ENCODE results near the gene NUDT4. TPM values are rescaled to one million over a fixed set of nuclear protein-coding genes. Genes with fewer than 3 reads are reported as not detected.

The NUDT4 gene
- total and polyA plus RNA-seq, 2 of the 8 experiments (the other 6 are each of a cell fraction or from before 2014, with no cell fraction given) = 17.3 to 71.7 TPM

GRCh38 chr12:93448796-93449195 is 71.1 kb downstream of the NUDT4 start:
- Histone ChIP-seq H4K20me1 (replicated peaks in 1 of 2; ENCODE audit: control insufficient read depth in 1 of 2, insufficient read depth in 2 of 2, low read length in 2 of 2) (no peaks in the 10 kb centered on the region), H2AFZ (ENCODE audit: low read length) (no peak overlapping the region), H2BK20ac (ENCODE audit: low read length) (no peak overlapping the region), H2BK12ac (ENCODE audit: low read depth, low read length) (no peak overlapping the region), H3K79me2 (ENCODE audit: control insufficient read depth in 1 of 2, insufficient read depth in 2 of 2, low read length in 2 of 2) (no peaks in the 10 kb centered on the region), H3K4me2 (ENCODE audit: insufficient read depth in 1 of 2, low read depth in 2 of 2, low read length in 2 of 2) (no peak overlapping the region), H4K8ac (ENCODE audit: extremely low read depth, insufficient read depth, low read length) (no peak overlapping the region), H3K36me3 (ENCODE audit: control insufficient read depth in 2 of 4, insufficient read depth in 4 of 4, low read length in 3 of 4) (no peaks in the 10 kb centered on the region), H3K23ac (ENCODE audit: insufficient read length) (no peak overlapping the region), H3K79me1 (ENCODE audit: low read depth, low read length) (no peaks in the 10 kb centered on the region), H2BK15ac (ENCODE audit: low read length) (no peak overlapping the region), H3K4ac (replicated peaks; ENCODE audit: insufficient read length, low read depth, low read length) (no peak overlapping the region), H3K4me1 (replicated peaks in 1 of 4; ENCODE audit: control insufficient read depth in 3 of 4, insufficient read depth in 4 of 4, low read length in 3 of 4) (no peaks in the 10 kb centered on the region), H2BK120ac (replicated peaks; ENCODE audit: low read depth, low read length) (no peak overlapping the region), H3K4me3 (ENCODE audit: extremely low read depth in 1 of 4, insufficient read depth in 2 of 4, low read depth in 3 of 4, low read length in 4 of 4) (no peak overlapping the region), H3K27ac (ENCODE audit: low read depth, low read length) (no peak overlapping the region), H4K91ac (replicated peaks; ENCODE audit: insufficient read length, low read length) (no peak overlapping the region), H4K5ac (ENCODE audit: insufficient read length, low read depth, low read length) (no peak overlapping the region), H2AK5ac (ENCODE audit: low read depth, low read length) (no peak overlapping the region), H2BK5ac (ENCODE audit: low read depth, low read length) (no peak overlapping the region), H3K18ac (ENCODE audit: extremely low read depth, low read length) (no peak overlapping the region), H3K23me2 (ENCODE audit: low read depth, low read length) (no peaks in the 10 kb centered on the region; the same call in 1 of the 2 replicates), H3K9me3 (ENCODE audit: insufficient read depth in 2 of 2, low read depth in 1 of 2, low read length in 1 of 2) (no peaks in the 10 kb centered on the region), H3K56ac (replicated peaks; ENCODE audit: insufficient read length, low read depth, low read length) (no peak overlapping the region), H3K27me3 (replicated peaks in 1 of 4; ENCODE audit: control insufficient read depth in 3 of 4, extremely low read depth in 1 of 4, insufficient read depth in 3 of 4, low read length in 3 of 4) (no peaks in the 10 kb centered on the region), H3K14ac (ENCODE audit: insufficient read length) (no peak overlapping the region), H3K9ac (replicated peaks in 1 of 4; ENCODE audit: extremely low read depth in 1 of 4, low read depth in 3 of 4, low read length in 3 of 4) (no peak overlapping the region)
- POLR2A ChIA-PET (ENCODE audit: partially characterized antibody) = no interaction called here
- no peak for FAIRE-seq
- 90% methylated on average over 5 of the region's 5 CpGs; no CpG with 5 or more reads in 1 of the 2 experiments for WGBS, 2 experiments (ENCODE audit: extremely low coverage in 1 of 2, insufficient coverage in 1 of 2, insufficient read length in 1 of 2, insufficient replicate concordance in 2 of 2, low coverage in 1 of 2, low lambda C conversion rate in 2 of 2, missing lambda C conversion rate in 1 of 2)
- CTCF ChIA-PET (ENCODE audit: partially characterized antibody) = interaction anchor here (0.7 kb wide), 1 partner anchor 496 kb away, joined by 3 read pairs; no protein-coding TSS in a partner anchor
- no peak for DNase-seq (ENCODE audit: low read depth in 1 of 2, low spot score in 2 of 2)
- TF ChIP-seq HDAC2 (IDR thresholded peaks at IDR 0.05; ENCODE audit: borderline replicate concordance in 1 of 2, low read depth in 2 of 2, low read length in 2 of 2) (no peak), CREB1 (IDR thresholded peaks at IDR 0.05) (no peak), SIX5 (IDR thresholded peaks at IDR 0.05; ENCODE audit: low read depth, low read length) (no peak), EZH2 (IDR thresholded peaks at IDR 0.05; ENCODE audit: low read depth, low read length, severe bottlenecking) (no peak), SIN3A (conservative IDR thresholded peaks at IDR 0.05 in 1 of 2, IDR thresholded peaks at IDR 0.05 in 1 of 2; ENCODE audit: low read depth in 1 of 2, low read length in 2 of 2) (no peak), RXRA (IDR thresholded peaks at IDR 0.05; ENCODE audit: insufficient read depth, low read depth, low read length) (no peak), SAP30 (IDR thresholded peaks at IDR 0.05; ENCODE audit: insufficient read depth, insufficient replicate concordance, low read length) (no peak), GABPA (IDR thresholded peaks at IDR 0.05; ENCODE audit: borderline replicate concordance, insufficient read depth, low read length) (no peak), SUZ12 (IDR thresholded peaks at IDR 0.05; ENCODE audit: low read length) (no peak), BCL11A (IDR thresholded peaks at IDR 0.05; ENCODE audit: low read depth in 2 of 2, low read length in 2 of 2) (no peak), SIRT6 (IDR thresholded peaks at IDR 0.05; ENCODE audit: low read length) (no peak), KDM4A (IDR thresholded peaks at IDR 0.05; ENCODE audit: low read depth, low read length, severe bottlenecking) (no peak), CTBP2 (IDR thresholded peaks at IDR 0.05; ENCODE audit: borderline replicate concordance, insufficient read depth, insufficient read length, low read length) (no peak), KDM1A (IDR thresholded peaks at IDR 0.05; ENCODE audit: borderline replicate concordance, low read length) (no peak)

Data from H1 (cell line).